ENCODE measurements around the gene TBC1D22A. TPM values are rescaled to one million over a fixed set of nuclear protein-coding genes. Genes with fewer than 3 reads are reported as not detected.

The TBC1D22A gene
- total RNA-seq, 1 donor from 2014 or later = 10.6 TPM

DNA sequence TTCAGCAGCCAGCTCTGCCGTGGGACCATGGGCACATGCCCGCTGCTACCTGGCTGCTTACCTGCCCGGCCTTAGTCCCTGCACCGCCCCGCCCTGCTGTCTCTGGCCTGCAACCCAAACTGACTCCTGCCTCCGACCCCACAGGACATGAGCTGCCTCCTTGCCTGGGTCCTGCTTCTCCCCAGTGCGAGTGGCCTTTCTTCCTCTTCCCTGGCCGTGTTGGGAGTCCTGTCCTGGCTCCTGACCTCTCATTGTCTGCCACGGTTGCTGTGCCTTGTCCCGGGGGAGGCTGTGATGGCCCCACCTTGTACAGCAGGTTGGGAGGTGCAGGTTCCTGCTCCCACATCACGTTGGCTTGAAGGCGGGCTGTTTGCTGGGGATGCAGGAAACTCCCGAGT is 370.0 kb downstream of the TBC1D22A start:
- Mint-ChIP-seq H3K27me3 (ENCODE audit: insufficient read depth, low read depth) (peaks cover 1% of the 10 kb centered on the region), H3K36me3 (no peaks in the 10 kb centered on the region), H3K27ac (no peak overlapping the region), H3K9me3 (no peaks in the 10 kb centered on the region), H3K4me1 (no peaks in the 10 kb centered on the region), H3K4me3 (no peak overlapping the region)
- Histone ChIP-seq H3K27ac (no peak overlapping the region), H3K9me3 (ENCODE audit: low read depth) (no peaks in the 10 kb centered on the region), H3K4me3 (no peak overlapping the region), H4K20me1 (ENCODE audit: low read depth) (no peaks in the 10 kb centered on the region), H3K79me2 (ENCODE audit: low read depth) (no peaks in the 10 kb centered on the region), H3K9ac (no peak overlapping the region), H3K4me1 (peaks cover 8% of the 10 kb centered on the region), H3K36me3 (no peaks in the 10 kb centered on the region), H3K4me2 (no peak overlapping the region), H3F3A (ENCODE audit: low read depth) (no peaks in the 10 kb centered on the region), H3K27me3 (no peaks in the 10 kb centered on the region), H2AFZ (replicated peaks) (no peak overlapping the region)
- no peak for DNase-seq (ENCODE audit: low spot score)
- TF ChIP-seq EZH2 (IDR thresholded peaks at IDR 0.05) (no peak), EZH2phosphoT487 (IDR thresholded peaks at IDR 0.05) (no peak)
- TF ChIP-seq, protein P1, sequence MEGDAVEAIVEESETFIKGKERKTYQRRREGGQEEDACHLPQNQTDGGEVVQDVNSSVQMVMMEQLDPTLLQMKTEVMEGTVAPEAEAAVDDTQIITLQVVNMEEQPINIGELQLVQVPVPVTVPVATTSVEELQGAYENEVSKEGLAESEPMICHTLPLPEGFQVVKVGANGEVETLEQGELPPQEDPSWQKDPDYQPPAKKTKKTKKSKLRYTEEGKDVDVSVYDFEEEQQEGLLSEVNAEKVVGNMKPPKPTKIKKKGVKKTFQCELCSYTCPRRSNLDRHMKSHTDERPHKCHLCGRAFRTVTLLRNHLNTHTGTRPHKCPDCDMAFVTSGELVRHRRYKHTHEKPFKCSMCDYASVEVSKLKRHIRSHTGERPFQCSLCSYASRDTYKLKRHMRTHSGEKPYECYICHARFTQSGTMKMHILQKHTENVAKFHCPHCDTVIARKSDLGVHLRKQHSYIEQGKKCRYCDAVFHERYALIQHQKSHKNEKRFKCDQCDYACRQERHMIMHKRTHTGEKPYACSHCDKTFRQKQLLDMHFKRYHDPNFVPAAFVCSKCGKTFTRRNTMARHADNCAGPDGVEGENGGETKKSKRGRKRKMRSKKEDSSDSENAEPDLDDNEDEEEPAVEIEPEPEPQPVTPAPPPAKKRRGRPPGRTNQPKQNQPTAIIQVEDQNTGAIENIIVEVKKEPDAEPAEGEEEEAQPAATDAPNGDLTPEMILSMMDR (IDR thresholded peaks at IDR 0.05) = no peak

DNA sequence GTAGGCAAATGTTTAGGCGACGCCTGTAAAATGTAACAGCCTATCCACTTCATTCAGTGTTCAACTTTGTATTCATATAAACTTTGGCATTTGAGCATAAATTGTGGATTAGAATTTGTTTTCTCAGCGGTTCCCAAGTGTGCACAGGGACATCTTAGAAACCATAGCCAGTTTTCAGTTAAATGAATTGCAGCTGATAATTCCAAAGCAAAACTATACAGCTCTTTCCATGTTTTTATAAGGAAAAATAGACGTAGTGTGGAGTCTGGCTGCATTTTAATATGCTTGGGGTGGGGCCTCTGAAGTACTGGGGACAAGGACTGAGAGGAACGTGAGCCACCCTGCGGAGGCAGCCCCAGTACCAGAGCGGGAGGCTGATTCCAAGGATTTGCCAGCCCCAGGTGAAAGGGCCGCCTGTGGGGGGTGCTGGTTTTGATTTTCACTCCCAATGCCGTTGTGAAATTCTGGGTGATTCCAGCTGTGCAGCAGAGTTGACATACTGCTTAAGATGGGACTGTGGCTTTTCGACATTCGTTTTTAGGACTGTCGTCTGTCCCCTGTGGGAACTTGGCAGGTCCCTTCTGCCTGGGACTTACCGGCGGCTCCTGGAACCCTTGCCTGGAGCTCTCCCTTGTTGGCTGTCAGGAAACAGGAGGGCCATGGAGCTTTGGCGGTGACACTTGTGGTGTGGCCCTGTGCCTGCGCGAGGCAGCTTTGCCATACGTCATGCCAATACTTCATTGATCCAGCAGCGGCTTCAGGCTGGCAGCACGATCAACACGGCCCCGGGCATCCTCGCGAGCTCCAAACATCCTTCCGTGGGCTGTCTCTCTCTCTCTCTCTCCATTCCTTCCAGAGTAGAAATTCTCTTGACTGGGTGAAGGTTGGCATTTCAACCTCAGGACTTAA is 370.9 kb downstream of the TBC1D22A start:
- Histone ChIP-seq H3K9me3 (ENCODE audit: low read depth) (no peaks in the 10 kb centered on the region), H3K4me2 (no peak overlapping the region), H3K4me1 (peaks cover 8% of the 10 kb centered on the region), H3K36me3 (no peaks in the 10 kb centered on the region), H3K4me3 (no peak overlapping the region), H3K9ac (no peak overlapping the region), H3K27me3 (no peaks in the 10 kb centered on the region), H4K20me1 (ENCODE audit: low read depth) (no peaks in the 10 kb centered on the region), H3F3A (ENCODE audit: low read depth) (no peaks in the 10 kb centered on the region), H3K27ac (no peak overlapping the region), H2AFZ (replicated peaks) (no peak overlapping the region), H3K79me2 (ENCODE audit: low read depth) (no peaks in the 10 kb centered on the region)
- Mint-ChIP-seq H3K9me3 (no peaks in the 10 kb centered on the region), H3K36me3 (no peaks in the 10 kb centered on the region), H3K4me3 (no peak overlapping the region), H3K27me3 (ENCODE audit: insufficient read depth, low read depth) (peaks cover 3% of the 10 kb centered on the region), H3K4me1 (no peaks in the 10 kb centered on the region), H3K27ac (no peak overlapping the region)
- DNase-seq (ENCODE audit: low spot score) = no peak
- TF ChIP-seq EZH2 (IDR thresholded peaks at IDR 0.05) (no peak), EZH2phosphoT487 (IDR thresholded peaks at IDR 0.05) (no peak)
- TF ChIP-seq, protein P1 (IDR thresholded peaks at IDR 0.05) = no peak

DNA sequence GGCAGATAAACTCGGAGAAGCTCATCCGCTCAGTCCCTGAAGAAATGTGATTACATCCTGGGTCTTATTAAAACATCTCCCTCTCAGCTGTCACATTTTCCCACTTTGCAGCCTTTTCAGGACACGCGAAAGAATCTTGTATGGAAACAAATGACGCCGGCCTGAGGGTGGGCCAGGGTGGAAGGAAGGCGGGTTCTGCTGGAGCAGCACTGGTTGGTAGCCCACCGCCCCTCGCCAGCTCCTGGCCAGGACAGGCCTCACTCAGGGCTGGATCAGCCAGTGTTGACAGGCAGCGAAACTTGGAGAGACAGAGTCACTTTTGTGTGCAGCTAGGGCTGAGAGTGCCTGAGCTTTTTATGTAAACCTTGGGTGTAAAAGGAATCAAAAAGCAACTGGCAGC is 371.8 kb downstream of the TBC1D22A start:
- Histone ChIP-seq H3K79me2 (ENCODE audit: low read depth) (no peaks in the 10 kb centered on the region), H3K9me3 (ENCODE audit: low read depth) (no peaks in the 10 kb centered on the region), H3K4me3 (no peak overlapping the region), H2AFZ (replicated peaks) (no peak overlapping the region), H3K27me3 (no peaks in the 10 kb centered on the region), H3K4me2 (no peak overlapping the region), H3K9ac (no peak overlapping the region), H3K27ac (no peak overlapping the region), H4K20me1 (ENCODE audit: low read depth) (no peaks in the 10 kb centered on the region), H3K4me1 (peaks cover 8% of the 10 kb centered on the region), H3F3A (ENCODE audit: low read depth) (no peaks in the 10 kb centered on the region), H3K36me3 (no peaks in the 10 kb centered on the region)
- DNase-seq (ENCODE audit: low spot score) = no peak
- H3K9me3 Mint-ChIP-seq = no peaks in the 10 kb centered on the region
- H3K4me1 Mint-ChIP-seq = no peaks in the 10 kb centered on the region
- no peaks in the 10 kb centered on the region for H3K36me3 Mint-ChIP-seq
- peaks cover 3% of the 10 kb centered on the region for H3K27me3 Mint-ChIP-seq (ENCODE audit: insufficient read depth, low read depth)
- no peak overlapping the region for H3K4me3 Mint-ChIP-seq
- TF ChIP-seq EZH2phosphoT487 (IDR thresholded peaks at IDR 0.05) (no peak), EZH2 (IDR thresholded peaks at IDR 0.05) (no peak)
- TF ChIP-seq, protein P1 (IDR thresholded peaks at IDR 0.05) = no peak
- no peak overlapping the region for H3K27ac Mint-ChIP-seq

Measured in neural progenitor cell (in vitro differentiated cells).